HG03108 (cell line): ENCODE data around the gene HOXD12.

Source experiments
- ATAC-seq: cut with Tn5 transposase; IDR thresholded peaks from one replicate; pipeline ENCODE4 v1.9.1; 2021; ENCODE audit warnings: moderate library complexity; ENCODE audit not compliant: unreplicated experiment

Gene HOXD12

DNA sequence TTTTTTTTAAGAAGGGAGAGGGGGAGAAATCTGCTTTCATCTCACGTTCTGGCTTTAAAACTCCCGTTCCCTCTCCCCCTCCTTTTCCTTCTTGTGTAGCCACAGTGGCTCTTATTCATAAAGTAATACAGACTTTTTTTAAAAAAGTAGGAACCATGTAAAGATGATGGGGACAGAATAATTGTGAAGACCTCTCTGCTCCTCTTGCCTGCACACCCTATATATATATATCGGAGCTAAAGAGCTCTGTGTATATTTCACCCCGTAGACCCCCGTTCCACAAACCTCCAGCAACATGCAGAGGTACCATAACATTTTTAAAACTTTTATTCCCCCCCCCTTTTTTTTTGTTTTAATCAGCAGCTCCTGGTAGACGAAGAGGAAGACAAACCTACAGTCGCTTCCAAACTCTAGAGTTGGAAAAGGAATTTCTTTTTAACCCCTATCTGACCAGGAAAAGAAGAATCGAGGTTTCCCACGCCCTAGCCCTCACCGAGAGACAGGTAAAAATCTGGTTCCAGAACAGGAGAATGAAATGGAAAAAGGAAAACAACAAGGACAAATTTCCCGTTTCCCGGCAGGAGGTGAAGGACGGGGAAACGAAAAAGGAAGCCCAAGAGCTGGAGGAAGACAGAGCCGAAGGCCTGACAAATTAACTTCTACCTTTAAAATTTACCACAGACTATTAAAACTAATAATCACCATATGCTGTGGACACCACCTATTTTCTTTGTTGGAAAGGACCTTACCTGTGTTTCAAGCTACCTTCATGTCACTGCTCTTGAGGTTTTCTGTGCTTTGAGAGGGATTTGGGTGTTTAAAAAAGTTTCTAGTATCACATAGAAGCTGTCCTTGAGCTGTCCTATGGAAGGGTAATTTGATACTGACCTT, 31.6 kb downstream of the HOXD12 start:
- ATAC-seq, result no peak

DNA sequence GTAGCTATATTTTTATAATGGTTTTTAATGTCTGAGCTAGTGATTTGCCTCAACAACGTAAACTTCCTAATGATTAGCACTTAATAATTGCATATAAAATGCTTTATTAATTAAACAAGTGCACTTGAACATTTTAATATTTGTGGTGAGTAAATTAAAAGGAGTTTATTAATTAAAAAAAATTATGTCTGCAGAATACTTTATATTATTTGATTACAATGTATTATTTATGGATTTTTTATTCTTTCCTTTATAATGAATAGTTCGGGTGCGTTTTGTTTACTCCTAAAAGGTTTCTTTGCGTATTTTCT, 32.2 kb downstream of the HOXD12 start:
- no peak for ATAC-seq

DNA sequence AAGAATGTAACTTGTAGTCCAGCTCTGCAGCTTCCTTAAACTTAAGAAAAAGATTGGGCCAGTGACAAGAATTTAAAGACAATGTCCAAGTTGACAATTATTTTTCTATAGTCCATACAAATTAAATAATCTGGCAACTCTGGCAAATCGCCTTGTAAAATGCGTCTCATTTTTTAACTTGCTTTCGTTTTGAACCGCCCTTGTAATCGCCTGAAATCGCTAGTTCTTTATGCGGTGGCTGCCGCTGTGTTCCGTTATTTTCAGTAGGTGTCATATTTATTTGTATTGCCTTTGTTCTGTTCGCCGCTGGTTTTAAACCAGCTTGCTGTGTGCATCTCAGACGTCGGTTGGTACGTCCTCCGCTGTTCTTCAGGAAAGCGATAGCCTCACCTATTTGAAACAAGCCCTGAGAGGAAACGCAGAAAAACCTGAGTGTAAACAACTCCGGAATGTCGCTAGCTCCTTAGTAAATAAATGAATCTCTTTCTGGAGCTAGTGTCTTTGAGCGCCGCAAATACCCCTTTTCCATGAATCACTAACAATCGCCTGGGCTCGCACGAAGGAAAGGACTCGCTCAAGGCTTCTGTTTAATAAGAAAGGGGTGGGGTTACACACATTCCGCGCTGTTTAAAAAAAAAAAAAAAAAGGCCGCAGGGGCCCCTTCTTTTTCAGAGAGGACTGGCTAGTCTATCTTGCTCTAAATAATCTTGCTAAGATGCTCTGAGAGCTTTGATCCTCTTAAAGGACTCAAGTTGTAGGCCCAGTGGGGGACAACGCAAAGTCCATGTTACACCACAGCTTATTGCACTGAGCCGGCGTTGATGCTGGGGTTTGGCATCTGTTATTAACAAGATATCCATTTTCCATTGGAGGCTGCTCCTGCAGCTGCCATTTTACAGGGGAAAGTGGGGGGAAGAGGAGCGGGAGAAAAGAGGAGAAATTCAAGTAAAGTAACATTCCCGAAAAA, 32.9 kb downstream of the HOXD12 start:
- ATAC-seq, result no peak

DNA sequence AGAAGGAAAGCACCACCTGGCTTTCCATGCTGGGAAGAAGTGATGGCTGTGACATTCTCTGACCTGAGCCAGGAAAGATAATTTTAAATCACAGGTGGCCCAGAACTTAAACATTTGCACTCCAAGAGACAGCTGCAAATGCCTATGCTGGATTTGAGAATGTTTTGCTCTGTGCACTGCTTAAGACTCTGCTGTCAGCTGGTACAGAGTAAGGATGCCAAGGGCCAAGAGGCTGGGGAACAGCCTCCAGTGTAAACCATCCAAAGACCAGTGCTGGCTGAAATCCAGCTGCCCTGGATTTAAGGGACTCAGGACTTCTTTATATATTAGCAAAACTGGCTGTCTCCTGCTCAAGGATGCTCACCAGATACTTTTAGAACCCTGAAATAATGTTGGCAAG, 33.8 kb downstream of the HOXD12 start:
- no peak for ATAC-seq

DNA sequence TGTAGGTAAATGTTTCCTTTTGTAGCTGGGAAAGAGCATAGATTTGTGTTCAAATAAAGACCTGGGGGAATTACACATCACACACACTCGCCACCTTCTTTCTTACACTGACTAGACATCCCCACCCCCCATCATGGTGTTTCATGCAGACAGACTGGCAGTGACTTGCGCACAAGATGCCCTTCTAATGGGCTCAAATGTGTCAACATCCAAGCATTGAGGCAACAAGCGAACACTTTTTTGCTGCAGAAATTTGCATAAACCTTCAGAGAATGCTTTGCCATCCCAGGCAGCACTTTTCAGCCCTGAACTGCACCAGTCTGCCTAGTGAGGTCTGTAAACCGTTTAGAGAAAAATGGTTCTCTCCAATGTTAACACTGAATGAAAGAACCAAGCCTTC, 34.4 kb downstream of the HOXD12 start:
- no peak for ATAC-seq

DNA sequence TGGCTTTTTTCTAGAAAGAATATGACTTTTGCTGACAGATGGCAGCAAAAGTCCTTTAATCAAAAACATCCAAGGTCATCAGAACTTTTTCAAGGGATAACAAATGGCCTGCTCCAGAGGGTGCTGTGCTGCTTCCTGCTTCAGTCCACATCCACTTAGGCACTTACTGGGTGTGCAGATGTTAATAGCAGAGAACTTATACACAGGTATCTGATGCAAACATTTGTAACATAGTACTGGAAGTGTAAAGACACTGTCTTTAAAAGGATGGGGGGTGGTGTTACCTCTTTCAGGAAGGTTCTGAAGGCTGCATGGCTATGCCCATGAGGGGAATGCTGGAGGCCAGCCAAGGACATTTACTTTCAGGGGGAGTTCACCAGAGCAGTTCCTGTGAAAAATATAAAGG, 35.4 kb downstream of the HOXD12 start:
- ATAC-seq, result no peak

DNA sequence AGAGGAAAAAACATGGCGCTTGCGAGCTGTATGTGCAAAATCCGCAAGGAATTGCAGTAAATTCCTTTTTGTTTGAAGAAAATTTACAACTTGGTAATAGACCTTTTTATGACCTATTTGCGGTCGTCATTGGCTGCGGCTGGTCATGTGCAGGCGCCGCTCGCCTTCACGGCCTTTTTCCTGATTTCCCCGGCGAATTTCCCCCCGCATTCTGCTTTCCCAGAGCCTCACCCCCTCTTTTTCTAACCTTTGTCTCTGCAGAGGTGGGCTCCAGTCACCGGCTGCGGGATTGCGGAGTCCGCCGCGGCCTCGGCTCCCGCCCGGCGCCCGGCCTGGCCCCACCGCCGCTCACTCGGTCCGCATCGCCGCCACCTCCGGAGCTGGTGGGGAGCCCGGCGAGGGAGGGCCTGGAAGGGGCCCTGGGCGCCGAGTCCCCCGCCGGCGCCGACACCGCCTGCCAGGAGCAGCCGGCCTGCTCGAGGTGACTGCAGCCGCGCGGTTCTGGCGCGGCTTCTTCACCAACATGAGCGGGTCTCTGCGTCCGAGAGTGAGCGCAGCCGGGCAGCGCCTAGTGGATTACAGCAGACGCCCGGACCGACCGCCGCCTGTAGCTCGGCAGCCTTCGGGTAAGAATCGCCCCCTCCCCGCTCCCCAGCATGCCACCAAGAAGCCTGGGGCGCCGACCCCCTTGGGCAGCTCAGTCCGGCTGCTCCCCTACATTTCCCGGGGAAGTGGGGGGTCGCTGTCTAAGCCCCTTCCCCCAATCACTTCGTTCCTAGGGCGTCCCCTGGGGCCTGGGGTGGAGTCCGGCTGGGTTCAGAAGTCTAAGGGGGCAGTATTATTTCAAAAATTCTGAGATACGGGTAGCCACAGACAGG, 37.0 kb downstream of the HOXD12 start:
- ATAC-seq, result no peak

DNA sequence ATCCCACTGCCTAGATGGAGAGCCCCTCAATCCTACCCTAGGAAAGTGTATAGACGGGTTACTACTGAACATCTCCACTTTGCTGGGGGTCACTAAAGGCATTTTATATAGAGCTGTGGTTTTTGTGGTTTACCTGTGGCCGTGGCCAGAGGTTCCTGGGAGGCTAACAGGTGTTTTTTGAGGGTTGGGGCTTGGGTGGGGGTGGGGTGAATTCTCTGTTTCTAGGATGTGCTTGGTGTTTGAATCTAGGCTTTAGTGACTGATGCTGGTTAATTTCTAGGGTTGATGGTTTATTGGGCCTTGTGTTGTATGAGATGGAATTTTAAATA, 37.6 kb downstream of the HOXD12 start:
- no peak for ATAC-seq

DNA sequence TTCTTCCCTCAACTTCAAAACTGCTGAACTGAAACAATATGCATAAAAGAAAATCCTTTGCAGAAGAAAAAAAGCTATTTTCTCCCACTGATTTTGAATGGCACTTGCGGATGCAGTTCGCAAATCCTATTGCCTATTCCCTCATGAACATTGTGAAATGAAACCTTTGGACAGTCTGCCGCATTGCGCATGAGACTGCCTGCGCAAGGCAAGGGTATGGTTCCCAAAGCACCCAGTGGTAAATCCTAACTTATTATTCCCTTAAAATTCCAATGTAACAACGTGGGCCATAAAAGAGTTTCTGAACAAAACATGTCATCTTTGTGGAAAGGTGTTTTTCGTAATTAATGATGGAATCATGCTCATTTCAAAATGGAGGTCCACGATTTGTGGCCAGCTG, 38.3 kb downstream of the HOXD12 start:
- no peak for ATAC-seq

DNA sequence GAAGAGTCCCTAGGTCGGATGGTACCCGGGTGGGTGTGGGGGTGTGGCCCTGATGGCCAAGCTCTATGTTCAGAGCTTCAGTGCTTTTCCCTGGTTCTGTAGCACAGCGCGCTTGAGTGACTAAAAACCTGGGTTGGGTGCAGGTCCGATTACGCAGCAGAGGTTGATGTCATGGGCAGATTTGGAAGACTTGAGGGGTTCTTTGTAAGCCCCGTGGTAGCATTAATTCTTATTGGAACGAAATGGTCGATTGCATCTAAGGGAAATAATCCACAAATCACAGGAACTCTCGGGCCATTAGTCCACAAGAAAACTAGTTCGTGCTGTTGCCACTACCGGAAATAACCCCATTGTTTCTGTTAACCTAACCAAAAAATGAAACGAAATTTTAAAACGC, 38.9 kb downstream of the HOXD12 start:
- no peak for ATAC-seq

DNA sequence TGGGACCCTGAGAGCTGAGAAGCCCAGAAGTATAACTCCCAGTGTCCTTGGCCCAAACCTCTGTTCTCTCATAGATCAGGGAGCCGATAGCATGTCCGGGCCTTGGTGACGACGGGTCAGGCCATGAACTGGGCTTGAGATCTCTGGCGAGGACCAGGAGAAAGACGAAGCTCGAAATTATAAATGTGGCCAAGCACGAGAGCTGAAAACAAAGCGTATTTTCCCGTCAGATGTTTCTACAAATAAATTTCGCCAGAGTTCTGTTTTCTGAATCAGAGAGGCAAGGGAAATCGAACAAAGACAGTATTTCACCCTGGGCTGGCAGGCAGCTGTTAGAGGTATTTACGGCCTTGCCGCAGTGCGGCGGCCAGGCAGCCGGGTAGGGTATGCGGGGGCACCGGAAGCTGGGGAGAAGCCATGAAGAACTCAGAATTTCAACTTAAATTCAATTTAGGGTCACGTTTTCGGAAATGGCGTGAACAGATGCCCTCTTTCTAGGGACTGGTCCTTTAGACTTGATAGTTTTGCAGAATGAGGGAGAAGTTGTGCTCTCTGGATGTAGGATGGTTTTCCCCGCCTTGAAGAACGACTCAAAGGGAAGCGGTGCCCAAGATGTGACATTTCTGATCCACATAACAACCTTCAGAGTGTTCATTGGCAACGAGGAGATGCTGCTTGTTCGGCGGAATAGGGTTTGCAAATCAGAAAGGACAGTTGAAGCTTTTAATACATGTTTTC, 39.5 kb downstream of the HOXD12 start:
- no peak for ATAC-seq

DNA sequence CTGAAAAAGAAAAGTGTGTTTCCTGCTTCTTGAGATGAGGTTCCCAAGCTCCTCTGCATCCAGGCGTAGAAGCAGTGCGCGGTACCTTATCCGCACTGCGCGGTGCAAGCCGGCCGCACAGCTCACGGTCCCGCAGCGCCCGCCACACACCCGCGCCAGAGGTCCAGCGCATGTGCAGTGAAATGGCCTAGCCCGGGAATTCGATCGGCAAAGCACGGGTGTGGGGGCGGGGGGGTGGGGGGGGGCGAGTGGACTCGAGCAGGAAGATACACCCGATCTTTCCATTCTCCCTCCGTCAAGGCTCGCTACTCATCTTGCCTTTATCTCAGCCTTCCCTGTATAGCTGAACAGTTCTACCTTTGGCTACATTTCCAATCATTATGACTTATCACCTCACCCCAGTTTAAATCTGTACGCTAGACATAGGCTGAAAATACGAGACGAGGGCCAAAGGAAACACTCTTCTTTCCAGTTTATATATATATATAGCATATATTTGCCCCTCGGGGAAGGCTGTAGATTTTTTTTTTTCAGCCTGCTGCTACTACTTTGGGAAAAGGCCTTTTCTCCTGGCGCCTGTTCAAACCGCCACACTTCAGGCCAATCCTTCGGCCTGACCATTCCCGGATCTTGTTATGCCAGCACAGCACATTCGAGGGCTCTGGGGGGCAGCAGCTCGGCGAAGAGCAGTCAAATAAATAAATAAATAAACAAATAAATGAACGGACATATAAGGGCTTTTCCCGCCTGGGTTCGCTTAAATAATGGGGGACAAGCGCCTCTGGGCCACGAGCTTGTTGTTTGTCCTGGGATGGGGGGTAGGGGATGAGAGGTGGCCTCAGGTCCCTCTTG, 40.3 kb downstream of the HOXD12 start:
- no peak for ATAC-seq

DNA sequence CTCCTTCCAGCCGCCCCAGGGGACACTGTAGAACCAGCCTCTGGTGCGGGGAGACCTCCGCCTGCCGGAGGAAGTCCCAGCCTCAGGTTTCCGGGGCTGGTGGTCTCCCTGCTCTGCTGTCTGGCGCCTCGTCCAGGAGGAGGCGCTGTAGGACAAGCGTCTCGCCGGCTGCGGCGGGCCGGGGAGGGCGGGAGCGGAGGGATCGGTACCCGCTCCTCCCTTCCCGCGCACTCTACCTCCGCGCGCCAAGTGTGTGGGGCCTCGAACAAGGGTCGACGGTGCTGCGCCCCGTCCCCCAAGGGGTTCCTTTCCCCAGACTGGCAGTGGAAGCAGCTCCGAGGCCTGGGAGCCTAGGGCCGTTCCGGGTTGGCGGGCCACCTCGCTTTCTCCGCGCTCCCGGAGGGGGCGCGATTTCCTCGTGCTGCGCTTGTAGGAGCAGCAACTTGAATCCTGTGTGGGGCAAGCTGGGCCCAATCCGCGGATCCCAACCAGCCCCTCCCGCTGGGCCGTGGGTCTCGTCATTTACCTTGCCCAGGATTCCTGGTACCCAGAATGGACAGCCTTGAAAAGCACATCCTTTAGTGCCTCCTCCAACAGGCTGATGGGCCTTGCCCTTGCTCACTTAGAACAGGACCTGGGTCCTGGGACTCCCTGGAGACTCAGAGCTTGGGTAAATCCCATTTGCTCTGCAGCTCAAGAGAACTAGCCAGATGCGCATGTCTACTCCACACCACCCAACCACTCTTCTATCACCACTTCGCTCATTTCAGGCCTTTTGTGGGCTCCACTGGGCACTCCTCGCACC, 41.1 kb downstream of the HOXD12 start:
- peak; percentile 90 for ATAC-seq

DNA sequence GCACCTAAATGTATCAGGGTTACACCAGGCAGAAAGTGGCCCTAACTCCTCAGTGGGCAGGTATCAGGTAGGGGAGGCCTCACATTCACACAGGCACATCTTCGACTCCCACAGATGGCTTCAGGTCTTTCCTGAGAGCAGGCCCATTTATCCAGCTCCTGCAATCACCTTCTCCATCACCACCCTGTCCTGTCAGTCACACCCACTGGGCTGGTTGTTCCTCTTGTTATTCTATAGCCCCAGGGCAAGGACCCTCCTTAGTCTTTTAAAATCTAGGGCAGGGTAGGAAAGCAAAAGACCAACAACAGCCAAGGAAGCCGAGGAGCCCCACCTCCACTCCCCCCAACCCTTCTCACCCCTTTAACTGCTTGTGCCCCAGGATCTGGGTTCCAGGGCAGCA, 42.7 kb downstream of the HOXD12 start:
- no peak for ATAC-seq

DNA sequence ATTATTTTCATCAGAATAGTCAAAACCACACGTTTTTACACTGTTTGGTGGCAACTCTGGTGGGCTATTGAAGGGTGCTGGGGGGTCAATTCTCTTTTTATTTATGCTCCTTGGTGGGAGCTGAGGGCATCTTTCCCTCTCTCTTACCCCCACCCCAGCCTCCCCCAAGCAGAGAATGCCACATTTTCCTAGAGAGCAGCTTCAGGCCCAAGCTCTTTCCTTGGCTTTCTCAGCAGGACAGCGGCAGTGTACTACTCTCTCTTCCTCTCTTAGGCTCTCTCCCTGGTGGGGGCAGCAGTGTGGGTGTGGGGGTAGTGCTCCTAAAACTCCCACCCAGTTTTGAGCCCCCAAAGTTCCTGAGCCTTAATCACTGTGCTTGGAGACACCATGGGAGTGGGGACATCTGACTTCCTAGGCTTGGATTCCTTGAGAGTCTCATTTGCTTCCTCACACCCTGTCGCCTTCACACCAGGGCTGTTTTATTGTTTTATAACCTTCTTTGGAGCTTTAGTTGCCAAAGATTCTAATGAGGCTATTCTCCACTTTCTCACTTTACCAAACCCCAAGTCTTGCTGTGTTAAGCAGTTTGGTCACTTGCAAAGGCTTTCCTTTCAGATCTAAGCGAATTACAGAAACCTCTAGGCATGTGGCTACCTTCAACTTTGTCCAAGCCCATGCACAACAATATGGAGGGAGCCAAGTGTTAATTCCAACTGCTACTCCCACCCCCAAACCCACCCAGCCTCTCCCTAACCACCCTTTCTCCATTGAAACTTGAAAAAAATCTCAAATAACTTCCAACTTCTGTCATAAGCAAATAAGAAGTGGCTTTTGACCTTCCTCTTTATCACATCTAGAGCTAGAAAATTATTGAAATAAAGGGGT, 45.7 kb downstream of the HOXD12 start:
- ATAC-seq, result no peak

DNA sequence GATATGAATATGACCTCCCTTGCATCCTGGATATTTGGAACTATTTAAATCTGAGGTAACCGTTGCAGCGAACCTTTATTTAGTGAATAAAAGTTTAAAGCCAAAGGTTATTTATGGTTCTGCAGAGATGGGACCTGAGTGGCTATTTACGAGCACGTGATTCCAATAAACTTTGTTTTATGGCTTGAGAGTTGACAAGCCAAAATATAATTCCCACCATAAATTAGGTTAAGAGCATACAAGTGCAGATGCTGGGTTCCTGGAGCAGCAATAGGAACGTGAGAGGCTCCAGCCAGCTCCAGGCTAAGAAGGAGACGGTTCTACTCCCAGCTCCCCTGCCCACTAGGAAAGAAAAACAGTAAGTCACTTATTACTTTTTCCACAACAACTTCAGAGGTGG, 46.5 kb downstream of the HOXD12 start:
- no peak for ATAC-seq

DNA sequence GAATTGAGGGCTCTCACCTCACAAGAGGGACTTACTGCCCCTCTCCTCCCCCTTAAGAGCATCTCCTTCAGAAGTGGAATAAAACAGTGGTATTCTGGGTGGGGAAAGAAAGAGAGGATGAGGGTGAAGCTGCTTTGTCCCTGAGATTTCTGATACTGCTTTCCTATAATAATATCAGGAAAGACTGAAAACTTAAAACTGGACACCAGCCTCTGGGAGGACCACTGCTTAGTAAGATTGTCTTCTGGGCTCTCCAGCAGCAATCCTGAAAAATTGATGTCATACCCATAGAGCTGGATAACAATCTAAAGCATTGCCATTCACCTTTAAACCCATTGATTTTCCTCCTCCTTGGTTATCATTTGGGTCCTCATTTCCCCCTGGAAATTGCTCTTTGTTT, 47.0 kb downstream of the HOXD12 start:
- ATAC-seq, result no peak
